ENCODE measurements around the gene JPT1. TPM values are rescaled to one million over a fixed set of nuclear protein-coding genes. Genes with fewer than 3 reads are reported as not detected.

JPT1 gene
- total RNA-seq, 1 donor from 2014 or later = 72.9 TPM

- Mint-ChIP-seq H3K27me3 (no peaks in the 10 kb centered on the region), H3K4me1 (peaks cover 64% of the 10 kb centered on the region), H3K27ac (no peak overlapping the region), H3K9me3 (no peaks in the 10 kb centered on the region), H3K36me3 (ENCODE audit: low read depth) (peaks cover 17% of the 10 kb centered on the region), H3K4me3 (no peak overlapping the region)
- ChIA-PET POLR2A (interaction anchor here (0.7 to 9.7 kb wide), 8 partner anchors 13 to 145 kb away, joined by 3 to 292 read pairs (median 9); partner anchors contain the start of genes GGA3, JPT1, MRPS7 and NT5C), CTCF (interaction anchor here (1.6 to 8.7 kb wide), 4 partner anchors 14 to 155 kb away, joined by 3 to 192 read pairs (median 22); partner anchors contain the start of gene NT5C)
- intact Hi-C loops (cut with micrococcal nuclease) = loop anchor here (10.0 kb wide), 1 partner anchor 148 kb away; the partner anchor contains the start of genes GGA3 and MRPS7
- ATAC-seq (ENCODE audit: low read depth) (no peak), DNase-seq (no peak)
- no peak for TF ChIP-seq CTCF (IDR thresholded peaks at IDR 0.05)
Observed at GRCh38 chr17:75116737-75117136, 37.6 kb downstream of the JPT1 start.

- Mint-ChIP-seq H3K9me3 (no peaks in the 10 kb centered on the region), H3K4me1 (peaks cover 71% of the 10 kb centered on the region), H3K36me3 (ENCODE audit: low read depth) (peaks cover 9% of the 10 kb centered on the region), H3K4me3 (no peak overlapping the region), H3K27ac (peak overlapping the region; percentile 93), H3K27me3 (no peaks in the 10 kb centered on the region)
- intact Hi-C loops (cut with micrococcal nuclease) = loop anchor here (10.0 kb wide), 1 partner anchor 149 kb away; the partner anchor contains the start of genes GGA3 and MRPS7
- no peak for TF ChIP-seq CTCF (IDR thresholded peaks at IDR 0.05)
- CTCF ChIA-PET = interaction anchor here (1.4 to 8.7 kb wide), 5 partner anchors 10 to 87 kb away, joined by 3 to 192 read pairs (median 116); partner anchors contain the start of genes NT5C and NUP85
- POLR2A ChIA-PET = interaction anchor here (0.7 to 9.7 kb wide), 8 partner anchors 14 to 68 kb away, joined by 4 to 292 read pairs (median 14); partner anchors contain the start of genes JPT1, NT5C, SLC16A5 and SUMO2
- ATAC-seq (ENCODE audit: low read depth) = no peak
- no peak for DNase-seq
Observed at GRCh38 chr17:75115555-75115954, 38.8 kb downstream of the JPT1 start.

GRCh38 chr17:75114552-75115314 lies 39.6 kb downstream of the JPT1 start:
- ChIA-PET POLR2A (interaction anchor here (0.6 to 9.7 kb wide), 31 partner anchors 10 to 297 kb away, joined by 3 to 292 read pairs (median 6); partner anchors contain the start of genes GGA3, JPT1, MIF4GD and MRPL58), CTCF (interaction anchor here (0.9 to 8.7 kb wide), 36 partner anchors 11 to 297 kb away, joined by 3 to 192 read pairs (median 6); partner anchors contain the start of genes GGA3, GRB2, JPT1 and MIF4GD)
- Mint-ChIP-seq H3K36me3 (ENCODE audit: low read depth) (peaks cover 6% of the 10 kb centered on the region), H3K4me1 (peaks cover 71% of the 10 kb centered on the region), H3K27ac (peak overlapping the region; percentile 93), H3K9me3 (no peaks in the 10 kb centered on the region), H3K27me3 (no peaks in the 10 kb centered on the region), H3K4me3 (peak overlapping the region; percentile 79)
- DNase-seq = no peak
- intact Hi-C loops (cut with micrococcal nuclease) = loop anchor here (1.0 to 10.0 kb wide), 9 partner anchors 17 to 298 kb away; partner anchors contain the start of genes GGA3, JPT1, MRPS7 and NT5C
- no peak for TF ChIP-seq CTCF (IDR thresholded peaks at IDR 0.05)
- ATAC-seq (ENCODE audit: low read depth) = peak; percentile 45

GRCh38 chr17:75113798-75114551 lies 40.3 kb downstream of the JPT1 start:
- Mint-ChIP-seq H3K4me1 (peaks cover 74% of the 10 kb centered on the region), H3K27me3 (no peaks in the 10 kb centered on the region), H3K36me3 (ENCODE audit: low read depth) (peaks cover 6% of the 10 kb centered on the region), H3K9me3 (no peaks in the 10 kb centered on the region), H3K27ac (peak overlapping the region; percentile 93), H3K4me3 (peak overlapping the region; percentile 79)
- POLR2A ChIA-PET = interaction anchor here (0.5 to 9.7 kb wide), 31 partner anchors 9 to 594 kb away, joined by 3 to 292 read pairs (median 5); partner anchors contain the start of genes GGA3, JPT1, MIF4GD and MRPL58
- DNase-seq (peak; percentile 67), ATAC-seq (ENCODE audit: low read depth) (peak; percentile 55)
- TF ChIP-seq CTCF (IDR thresholded peaks at IDR 0.05) = no peak
- intact Hi-C loops (cut with micrococcal nuclease) = loop anchor here (1.0 to 10.0 kb wide), 9 partner anchors 17 to 298 kb away; partner anchors contain the start of genes GGA3, JPT1, MRPS7 and NT5C
- CTCF ChIA-PET = interaction anchor here (0.6 to 8.7 kb wide), 42 partner anchors 10 to 334 kb away, joined by 3 to 192 read pairs (median 6); partner anchors contain the start of genes GGA3, GRB2, JPT1 and MIF4GD

Measured in activated B cell treated with CpG ODN at 0.5 μM for 24 hours (primary cell).